Tibial artery (tissue), 4 donors: ENCODE results near the gene VNN1.
"Not testable (repeated sequence)": the region's sequence is repeated elsewhere in the genome, so short reads cannot be mapped to it uniquely, and the experiment has no call there.

ENCODE experiments used
- DNase-seq, 2 donors: peaks; one replicate each; pipeline ENCODE4 v3.0.0-alpha.2; 2019
- H3K27ac ChIP-seq, 2 donors: fragments of 200-600 bp; sonication (generic) in 1 of 2; 1 replicate in 1 of 2; 2 replicates in 1 of 2; pipeline ENCODE4 v1.5.1; 2018 to 2019; ENCODE audit warnings: mild to moderate bottlenecking in 1 of 2
- H3K27me3 ChIP-seq, 2 donors: fragments of 200-600 bp; sonication (generic) in 1 of 2; one replicate each; pipeline versions ENCODE4 v1.5.1 to v1.6.0; 2016 to 2019
- H3K36me3 ChIP-seq, 3 donors: fragments of 200-600 bp; sonication (generic) in 2 of 3; one replicate each; pipeline ENCODE4 v1.5.1; 2016 to 2019; ENCODE audit warnings: mild to moderate bottlenecking in 2 of 3
- H3K4me1 ChIP-seq, 4 donors: fragments of 200-600 bp; sonication (generic) in 2 of 4; 1 replicate in 3 of 4; 2 replicates in 1 of 4; pipeline ENCODE4 v1.5.1; 2016 to 2019
- H3K4me3 ChIP-seq, 2 donors: fragments of 200-600 bp; sonication (generic) in 1 of 2; 1 replicate in 1 of 2; 2 replicates in 1 of 2; pipeline ENCODE4 v1.5.1; 2018 to 2019; ENCODE audit warnings: mild to moderate bottlenecking in 2 of 2
- H3K9me3 ChIP-seq, 3 donors: fragments of 200-600 bp; sonication (generic) in 1 of 3; one replicate each; pipeline ENCODE4 v1.5.1; 2016 to 2019
- CTCF ChIP-seq, 2 experiments: fragments of 200-600 bp in 1 of 2; fragments of 450-650 bp in 1 of 2; IDR thresholded peaks; one replicate each; pipeline ENCODE4 v1.5.1; 2017 to 2019; ENCODE audit warnings: antibody characterized with exemption in 2 of 2, mild to moderate bottlenecking in 1 of 2, moderate library complexity in 1 of 2
- intact Hi-C: fragments of 100-400 bp; cut with DNase I; formaldehyde crosslinking; loops from one replicate; pipeline ENCODE4 v1.15.0; 2023; ENCODE audit warnings: low total_unique reads

The VNN1 gene

GRCh38 chr6:132712366-132712765, 1.5 kb downstream of the VNN1 start:
- intact Hi-C loops, result no loop called here
- H3K9me3 ChIP-seq, result no peaks in the 10 kb centered on the region
- H3K4me1 ChIP-seq, result no peaks in the 10 kb centered on the region
- no peaks in the 10 kb centered on the region for H3K27me3 ChIP-seq
- no peak overlapping the region for H3K27ac ChIP-seq
- no peak for DNase-seq
- TF ChIP-seq CTCF (IDR thresholded peaks at IDR 0.05), result no peak
- H3K36me3 ChIP-seq, result no peaks in the 10 kb centered on the region
- H3K4me3 ChIP-seq, result no peak overlapping the region

GRCh38 chr6:132708771-132709170, 5.1 kb downstream of the VNN1 start:
- H3K9me3 ChIP-seq, result peaks cover 0 to 8% (median 6%) of the 10 kb centered on the region in 3 donors
- no peak for DNase-seq
- no peak overlapping the region for H3K4me3 ChIP-seq
- H3K27ac ChIP-seq, result no peak overlapping the region
- no peaks in the 10 kb centered on the region for H3K4me1 ChIP-seq
- H3K36me3 ChIP-seq, result no peaks in the 10 kb centered on the region
- intact Hi-C loops, result no loop called here
- no peak for TF ChIP-seq CTCF (IDR thresholded peaks at IDR 0.05)
- no peaks in the 10 kb centered on the region for H3K27me3 ChIP-seq

GRCh38 chr6:132708002-132708401, 5.9 kb downstream of the VNN1 start:
- no peaks in the 10 kb centered on the region for H3K36me3 ChIP-seq
- TF ChIP-seq CTCF (IDR thresholded peaks at IDR 0.05), result no peak

GRCh38 chr6:132706756-132707155, 7.1 kb downstream of the VNN1 start:
- H3K9me3 ChIP-seq, DNase-seq, H3K4me3 ChIP-seq, H3K4me1 ChIP-seq, H3K27me3 ChIP-seq, H3K36me3 ChIP-seq, intact Hi-C loops, H3K27ac ChIP-seq: not testable (repeated sequence)

More at GRCh38 chr6:132708002-132708401, 5.9 kb downstream of the VNN1 start:
- no peak for DNase-seq
- H3K27ac ChIP-seq, result no peak overlapping the region
- H3K9me3 ChIP-seq, result peaks cover 0 to 8% (median 6%) of the 10 kb centered on the region in 3 donors
- H3K4me1 ChIP-seq, result no peaks in the 10 kb centered on the region
- no peak overlapping the region for H3K4me3 ChIP-seq
- intact Hi-C loops, result no loop called here
- H3K27me3 ChIP-seq, result no peaks in the 10 kb centered on the region

- Histone ChIP-seq H3K4me3 (no peak overlapping the region), H3K4me1 (no peaks in the 10 kb centered on the region), H3K36me3 (no peaks in the 10 kb centered on the region), H3K9me3 (peaks cover 0 to 8% (median 6%) of the 10 kb centered on the region in 3 donors), H3K27ac (no peak overlapping the region), H3K27me3 (no peaks in the 10 kb centered on the region)
- intact Hi-C loops, result no loop called here
- no peak for DNase-seq
- TF ChIP-seq CTCF (IDR thresholded peaks at IDR 0.05), result no peak
Observed at GRCh38 chr6:132703936-132704335, 9.9 kb downstream of the VNN1 start.

- DNase-seq, result no peak
- Histone ChIP-seq H3K27me3 (no peaks in the 10 kb centered on the region), H3K4me1 (peaks cover 0 to 3% (median 0%) of the 10 kb centered on the region in 4 donors), H3K36me3 (no peaks in the 10 kb centered on the region), H3K9me3 (peaks cover 0 to 8% (median 2%) of the 10 kb centered on the region in 3 donors), H3K4me3 (no peak overlapping the region), H3K27ac (no peak overlapping the region)
- intact Hi-C loops, result no loop called here
- TF ChIP-seq CTCF (IDR thresholded peaks at IDR 0.05), result no peak
Observed at GRCh38 chr6:132698608-132699007, 15.2 kb downstream of the VNN1 start.
